Loucy (cell line): ENCODE results near the gene INTS14.

Experiments used
- H2AFZ ChIP-seq: fragments of 200-600 bp; sonication (generic); 2 replicates; pipeline ENCODE4 v1.6.0; 2016; ENCODE audit warnings: antibody characterized with exemption, mild to moderate bottlenecking, low read length, moderate library complexity
- H3F3A ChIP-seq: fragments of 200-600 bp; 2 replicates; pipeline ENCODE4 v1.6.0; 2016; ENCODE audit warnings: antibody characterized with exemption, low read depth, mild to moderate bottlenecking
- H3K27me3 ChIP-seq: fragments of 200-600 bp; sonication (generic); 2 replicates; pipeline ENCODE4 v1.6.1; 2014; ENCODE audit warnings: low read length, mild to moderate bottlenecking; ENCODE audit not compliant: insufficient read depth, poor library complexity, severe bottlenecking
- H3K36me3 ChIP-seq: fragments of 200-600 bp; sonication (generic); 2 replicates; pipeline ENCODE4 v1.6.1; 2016; ENCODE audit warnings: low read length; ENCODE audit not compliant: insufficient read depth
- H3K4me1 ChIP-seq: fragments of 200-600 bp; sonication (generic); 2 replicates; pipeline ENCODE4 v1.5.1; 2014; ENCODE audit warnings: low read length, mild to moderate bottlenecking; ENCODE audit not compliant: insufficient read depth, poor library complexity, severe bottlenecking
- H3K4me2 ChIP-seq: fragments of 200-600 bp; sonication (generic); 2 replicates; pipeline ENCODE4 v1.6.0; 2014; ENCODE audit warnings: antibody characterized with exemption, low read length, low read depth, mild to moderate bottlenecking; ENCODE audit not compliant: poor library complexity, severe bottlenecking
- H3K4me3 ChIP-seq: fragments of 200-600 bp; sonication (generic); 2 replicates; pipeline ENCODE4 v1.5.1; 2014; ENCODE audit warnings: low read length, mild to moderate bottlenecking, mixed read lengths; ENCODE audit not compliant: poor library complexity, severe bottlenecking
- H3K79me2 ChIP-seq: fragments of 200-600 bp; sonication (generic); 2 replicates; pipeline ENCODE4 v1.6.1; 2014; ENCODE audit warnings: low read length; ENCODE audit not compliant: insufficient read depth
- H3K9ac ChIP-seq: fragments of 200-600 bp; sonication (generic); 2 replicates; pipeline ENCODE4 v1.6.0; 2014; ENCODE audit warnings: mild to moderate bottlenecking, low read depth, low read length, moderate library complexity; ENCODE audit not compliant: poor library complexity, severe bottlenecking
- H3K9me2 ChIP-seq: fragments of 200-600 bp; sonication (generic); replicated peaks from 2 replicates; pipeline ENCODE4 v1.6.1; 2016; ENCODE audit warnings: low read depth, low read length, mixed read lengths
- H3K9me3 ChIP-seq: fragments of 200-600 bp; sonication (generic); 2 replicates; pipeline ENCODE4 v1.6.1; 2014; ENCODE audit warnings: mild to moderate bottlenecking, antibody characterized with exemption, low read length, low read depth; ENCODE audit not compliant: insufficient read depth
- H4K20me1 ChIP-seq: fragments of 200-600 bp; sonication (generic); 2 replicates; pipeline ENCODE4 v1.6.0; 2014; ENCODE audit warnings: antibody characterized with exemption, low read length, mild to moderate bottlenecking; ENCODE audit not compliant: insufficient read depth, poor library complexity, severe bottlenecking
- EZH2phosphoT487 ChIP-seq: fragments of 200-600 bp; IDR thresholded peaks from 2 replicates; pipeline ENCODE4 v1.6.1; 2018; ENCODE audit warnings: antibody characterized with exemption, mild to moderate bottlenecking, moderate library complexity, borderline replicate concordance
- TF ChIP-seq, protein P1 (sequence below): fragments of 200-600 bp; sonication (generic); conservative IDR thresholded peaks from 2 replicates; pipeline ENCODE4 v1.5.1; 2014; ENCODE audit warnings: mild to moderate bottlenecking, antibody characterized with exemption, low read length

INTS14 gene

DNA sequence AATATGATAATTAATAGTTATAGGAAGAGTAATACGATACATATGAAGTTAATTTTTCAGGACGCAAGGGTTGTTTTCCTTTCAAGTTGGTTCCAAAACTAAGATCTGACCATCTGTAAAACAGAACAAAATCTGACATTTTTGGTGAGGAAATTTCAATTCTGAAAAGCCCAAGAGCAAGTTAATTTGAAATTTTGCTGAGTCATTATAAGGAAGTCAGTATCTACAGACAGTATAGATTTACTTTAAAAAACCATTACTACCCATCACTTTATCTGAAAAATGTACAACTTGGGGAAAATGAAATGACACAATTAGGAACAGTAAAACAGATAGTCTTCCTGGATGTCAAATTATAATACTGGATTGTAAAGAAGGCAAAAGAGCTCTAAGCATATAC, 12.5 kb downstream of the INTS14 start:
- no peaks in the 10 kb centered on the region for H3K79me2 ChIP-seq
- no peak overlapping the region for H3K4me2 ChIP-seq
- H2AFZ ChIP-seq: no peak overlapping the region
- no peaks in the 10 kb centered on the region for H3K27me3 ChIP-seq
- H3K9me3 ChIP-seq: no peaks in the 10 kb centered on the region
- no peaks in the 10 kb centered on the region for H3K9me2 ChIP-seq
- H3F3A ChIP-seq: no peaks in the 10 kb centered on the region
- TF ChIP-seq EZH2phosphoT487: no peak
- TF ChIP-seq, protein P1, sequence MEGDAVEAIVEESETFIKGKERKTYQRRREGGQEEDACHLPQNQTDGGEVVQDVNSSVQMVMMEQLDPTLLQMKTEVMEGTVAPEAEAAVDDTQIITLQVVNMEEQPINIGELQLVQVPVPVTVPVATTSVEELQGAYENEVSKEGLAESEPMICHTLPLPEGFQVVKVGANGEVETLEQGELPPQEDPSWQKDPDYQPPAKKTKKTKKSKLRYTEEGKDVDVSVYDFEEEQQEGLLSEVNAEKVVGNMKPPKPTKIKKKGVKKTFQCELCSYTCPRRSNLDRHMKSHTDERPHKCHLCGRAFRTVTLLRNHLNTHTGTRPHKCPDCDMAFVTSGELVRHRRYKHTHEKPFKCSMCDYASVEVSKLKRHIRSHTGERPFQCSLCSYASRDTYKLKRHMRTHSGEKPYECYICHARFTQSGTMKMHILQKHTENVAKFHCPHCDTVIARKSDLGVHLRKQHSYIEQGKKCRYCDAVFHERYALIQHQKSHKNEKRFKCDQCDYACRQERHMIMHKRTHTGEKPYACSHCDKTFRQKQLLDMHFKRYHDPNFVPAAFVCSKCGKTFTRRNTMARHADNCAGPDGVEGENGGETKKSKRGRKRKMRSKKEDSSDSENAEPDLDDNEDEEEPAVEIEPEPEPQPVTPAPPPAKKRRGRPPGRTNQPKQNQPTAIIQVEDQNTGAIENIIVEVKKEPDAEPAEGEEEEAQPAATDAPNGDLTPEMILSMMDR: no peak
- no peaks in the 10 kb centered on the region for H4K20me1 ChIP-seq
- no peak overlapping the region for H3K4me3 ChIP-seq
- no peak overlapping the region for H3K9ac ChIP-seq
- peaks cover 51% of the 10 kb centered on the region; the same call in 1 of the 2 replicates for H3K36me3 ChIP-seq
- H3K4me1 ChIP-seq: no peaks in the 10 kb centered on the region

DNA sequence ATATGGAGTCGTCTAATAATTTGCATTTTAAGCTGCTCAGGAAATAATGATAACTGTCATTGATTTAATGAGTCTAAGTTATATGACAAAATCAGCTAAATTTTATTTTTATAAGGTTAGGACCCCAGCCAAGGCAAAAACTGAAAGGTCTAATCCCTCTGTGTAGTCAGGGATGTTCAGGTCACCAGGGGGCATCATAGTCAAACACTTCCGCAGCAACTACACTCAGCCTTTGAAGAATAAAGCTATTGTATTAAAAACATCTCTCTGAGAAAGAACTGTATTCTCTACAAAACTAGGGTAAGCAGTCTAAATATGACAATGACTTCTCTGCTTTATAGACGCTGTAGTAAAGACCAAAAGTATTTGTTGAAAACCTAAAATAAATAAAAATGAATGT, 15.0 kb downstream of the INTS14 start:
- no peaks in the 10 kb centered on the region for H3K9me2 ChIP-seq
- no peaks in the 10 kb centered on the region for H3K9me3 ChIP-seq
- no peak overlapping the region for H2AFZ ChIP-seq
- H3F3A ChIP-seq: no peaks in the 10 kb centered on the region
- H3K36me3 ChIP-seq: peaks cover 70% of the 10 kb centered on the region; the same call in 1 of the 2 replicates
- H3K4me3 ChIP-seq: no peak overlapping the region
- no peak overlapping the region for H3K9ac ChIP-seq
- H3K4me1 ChIP-seq: no peaks in the 10 kb centered on the region
- no peaks in the 10 kb centered on the region for H3K79me2 ChIP-seq
- no peaks in the 10 kb centered on the region for H3K27me3 ChIP-seq
- H3K4me2 ChIP-seq: no peak overlapping the region
- no peaks in the 10 kb centered on the region for H4K20me1 ChIP-seq
- TF ChIP-seq EZH2phosphoT487: no peak
- TF ChIP-seq, protein P1: peak; percentile 74

DNA sequence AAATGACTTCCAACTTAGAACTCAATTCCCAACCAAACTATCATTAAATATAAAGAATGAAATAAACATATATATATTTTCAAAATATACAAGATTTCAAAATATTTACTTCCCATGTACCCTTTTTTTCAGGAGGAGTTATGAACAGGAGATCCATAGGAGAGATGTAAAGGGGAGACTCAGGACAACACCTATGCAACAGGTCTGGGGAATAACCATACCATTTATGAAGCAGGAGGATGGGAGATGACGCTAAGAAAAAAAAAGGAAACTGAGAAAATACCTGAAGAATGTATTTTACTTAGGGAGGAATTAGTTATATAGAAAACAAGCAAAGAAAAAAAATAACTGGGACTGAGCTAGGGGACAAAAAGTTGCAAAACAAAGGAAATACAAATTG, 23.8 kb downstream of the INTS14 start:
- Histone ChIP-seq H3K36me3 (peaks cover 14% of the 10 kb centered on the region; the same call in 1 of the 2 replicates), H3K4me2 (no peak overlapping the region), H3K9me2 (no peaks in the 10 kb centered on the region), H3K9ac (no peak overlapping the region), H3F3A (0 out of 2 replicates have a peak, but pooled peaks cover 2% of the 10 kb centered on the region), H3K79me2 (no peaks in the 10 kb centered on the region), H3K4me3 (no peak overlapping the region), H4K20me1 (no peaks in the 10 kb centered on the region), H3K9me3 (no peaks in the 10 kb centered on the region), H2AFZ (no peak overlapping the region), H3K4me1 (peaks cover 42% of the 10 kb centered on the region), H3K27me3 (no peaks in the 10 kb centered on the region)
- TF ChIP-seq EZH2phosphoT487: no peak
- TF ChIP-seq, protein P1: no peak
